AG08396 (cell line): Measurements from ENCODE around the gene CERK.

Experiments used
- DNase-seq: peaks from one replicate; pipeline ENCODE4 v3.0.0; 2012; ENCODE audit warnings: low spot score, mixed read lengths

The CERK gene

GRCh38 chr22:46764779-46765485 lies 26.9 kb upstream of the CERK start:
- no peak for DNase-seq

- DNase-seq = no peak
Observed at GRCh38 chr22:46764140-46764680, 26.2 kb upstream of the CERK start.

DNA sequence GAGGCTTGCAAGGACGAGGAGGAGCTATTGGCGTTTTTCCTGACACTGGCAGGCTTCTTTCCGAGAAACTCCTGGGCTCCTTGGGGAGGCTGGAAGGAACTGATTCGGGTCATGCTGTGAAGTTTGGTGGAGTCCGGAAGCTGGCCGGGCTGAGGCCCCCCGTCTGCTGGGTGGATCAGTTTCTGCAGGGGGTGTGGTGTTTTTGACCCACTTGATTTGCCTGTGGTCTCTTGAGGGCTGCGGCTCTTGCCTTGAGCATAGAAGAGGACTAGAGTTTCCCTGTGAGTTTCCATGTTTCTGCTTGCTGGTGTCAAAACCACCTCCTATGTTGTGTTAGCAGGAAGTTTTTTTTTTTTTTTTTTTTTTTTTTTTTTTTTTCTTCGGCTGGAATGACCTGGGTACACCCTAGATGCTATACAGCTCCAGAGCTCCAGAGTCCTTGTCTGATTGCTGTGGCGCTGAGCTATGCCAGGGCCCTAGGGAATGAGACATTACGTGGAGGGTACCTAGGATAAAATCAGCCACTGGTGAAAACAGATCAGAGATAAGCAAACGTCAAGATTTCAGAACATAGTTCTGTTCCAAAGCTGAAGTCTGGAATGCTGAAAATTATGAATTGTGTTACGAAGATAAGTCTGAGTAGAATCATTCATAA lies 25.1 kb upstream of the CERK start:
- peak; percentile 38 for DNase-seq

DNA sequence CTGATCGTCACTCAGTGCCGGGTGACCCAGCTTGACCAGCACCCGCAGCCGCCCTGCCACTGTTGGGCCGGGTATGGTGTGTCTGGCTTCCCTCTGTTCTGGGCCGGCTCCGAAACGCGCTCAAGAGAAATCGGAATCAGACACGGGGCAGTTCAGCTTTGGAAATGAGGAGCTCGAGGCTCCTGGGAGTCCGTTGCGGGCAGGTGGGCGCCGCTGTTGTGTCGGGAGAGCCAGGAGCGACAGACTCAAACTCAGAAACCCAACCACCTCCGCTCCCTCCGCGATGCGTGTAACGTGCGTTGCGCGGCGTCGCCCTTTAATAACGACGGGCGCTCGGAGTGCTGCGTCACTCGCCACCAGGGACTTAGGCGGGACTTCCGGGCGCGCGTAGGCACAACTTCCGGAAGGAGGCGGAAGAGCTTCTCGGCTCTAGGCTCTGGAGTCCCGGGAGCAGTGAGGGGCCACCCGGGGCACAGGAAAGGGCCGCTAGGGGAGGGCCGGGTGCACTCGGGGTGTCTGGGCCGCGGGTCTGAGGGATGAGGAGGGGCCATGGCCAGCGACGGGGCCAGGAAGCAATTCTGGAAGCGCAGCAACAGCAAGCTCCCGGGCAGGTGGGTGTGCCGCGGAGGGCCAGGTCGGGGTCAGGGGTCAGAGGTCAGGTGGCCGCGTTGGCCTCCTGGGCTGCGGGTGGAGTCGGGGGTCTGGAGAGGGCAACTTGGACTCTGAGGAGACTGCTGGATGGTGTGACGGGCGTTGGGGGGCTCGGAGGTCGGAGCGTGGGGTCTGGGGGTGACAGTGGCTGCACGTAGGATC lies 24.4 kb upstream of the CERK start, which contains the start of gene TBC1D22A:
TSS of gene TBC1D22A (plus strand) at position 413 of the 813 bp plus-strand sequence. CDS start at position 550, 137 bp downstream.
- peak; percentile 96 for DNase-seq

GRCh38 chr22:46761539-46762237 lies 23.6 kb upstream of the CERK start:
- no peak for DNase-seq

DNA sequence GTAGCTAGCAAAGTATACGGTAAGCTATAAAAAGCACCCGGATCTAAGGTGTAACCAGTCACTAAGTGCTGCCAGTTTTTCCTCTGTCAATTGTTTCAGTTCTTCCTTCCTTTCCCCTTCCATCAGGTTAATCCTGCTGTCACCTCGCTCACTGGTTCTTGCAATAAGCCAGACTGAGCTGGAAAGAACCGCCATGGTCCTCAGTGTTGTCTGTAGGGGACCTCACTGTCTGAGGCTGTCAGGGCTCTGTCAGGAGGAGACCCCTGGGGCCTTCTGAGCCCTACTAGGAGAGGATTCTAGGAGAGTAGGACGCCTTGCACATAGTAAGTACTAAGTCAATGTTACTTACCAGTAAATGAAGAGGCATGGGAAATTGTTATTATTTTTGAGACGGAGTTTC lies 23.0 kb upstream of the CERK start:
- DNase-seq = no peak

DNA sequence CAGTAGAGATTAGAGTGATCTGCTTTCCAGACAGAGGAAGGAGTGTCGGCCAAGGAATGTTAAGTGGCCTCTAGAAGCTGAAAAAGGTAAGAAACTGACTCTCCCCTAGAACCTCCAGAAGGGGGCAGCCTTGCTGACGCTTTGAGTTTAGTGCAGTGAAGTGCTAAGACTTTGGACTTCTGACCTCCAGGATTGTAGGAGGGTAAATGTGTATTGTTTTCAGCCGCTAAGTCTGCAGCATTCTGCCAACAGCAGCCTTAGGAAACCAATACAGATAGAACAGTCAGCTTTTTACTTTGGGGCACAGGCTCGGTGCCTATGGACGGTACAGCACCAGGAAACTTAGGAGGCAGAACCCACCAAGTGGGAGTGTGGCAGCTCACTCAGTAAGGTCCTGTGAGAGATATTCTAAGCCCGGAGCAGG lies 20.8 kb upstream of the CERK start:
- DNase-seq = peak; percentile 48

- no peak for DNase-seq
Observed at GRCh38 chr22:46758121-46758520, 20.1 kb upstream of the CERK start.

- no peak for DNase-seq
Observed at GRCh38 chr22:46757104-46757503, 19.1 kb upstream of the CERK start.

DNA sequence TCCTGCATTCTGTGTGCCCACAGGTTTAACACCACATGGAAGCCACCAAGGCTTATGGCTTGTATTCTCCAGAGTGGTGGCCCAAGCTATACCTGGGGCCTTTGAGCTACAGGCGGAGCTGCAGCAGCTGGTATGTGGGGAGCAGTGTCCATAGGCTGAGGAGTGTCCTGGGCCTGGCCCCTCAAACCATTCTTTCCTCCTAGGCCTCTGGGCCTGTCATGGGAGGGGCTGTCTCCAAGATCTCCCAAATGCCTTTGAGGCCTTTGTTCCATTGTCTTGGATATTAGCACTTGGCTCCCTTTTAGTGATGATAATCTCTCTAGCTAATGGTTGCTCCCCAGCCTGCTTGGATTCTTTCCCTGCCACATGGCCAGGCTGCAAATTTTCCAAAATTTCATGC lies 18.0 kb upstream of the CERK start:
- no peak for DNase-seq

- no peak for DNase-seq
Observed at GRCh38 chr22:46755525-46755924, 17.5 kb upstream of the CERK start.

DNA sequence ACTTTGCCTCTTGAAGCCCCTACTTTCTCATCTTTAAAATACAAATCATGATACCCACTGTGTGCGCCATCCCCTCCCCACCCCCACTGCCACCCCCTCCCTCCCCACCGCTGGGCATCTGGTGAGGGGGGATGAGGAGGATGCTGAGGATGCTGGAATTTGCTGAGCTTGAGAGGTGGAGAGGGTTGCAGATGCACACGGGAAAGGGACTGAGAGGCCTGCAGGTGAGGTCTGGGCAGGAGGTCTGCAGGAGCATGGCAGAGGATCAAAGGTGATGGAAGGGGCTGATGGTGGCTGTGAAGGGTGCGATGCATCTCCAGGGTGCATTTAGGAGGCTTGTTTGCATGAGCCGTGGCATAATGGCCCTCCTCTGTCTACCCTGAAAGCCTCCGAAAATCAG lies 16.8 kb upstream of the CERK start:
- DNase-seq = no peak

DNA sequence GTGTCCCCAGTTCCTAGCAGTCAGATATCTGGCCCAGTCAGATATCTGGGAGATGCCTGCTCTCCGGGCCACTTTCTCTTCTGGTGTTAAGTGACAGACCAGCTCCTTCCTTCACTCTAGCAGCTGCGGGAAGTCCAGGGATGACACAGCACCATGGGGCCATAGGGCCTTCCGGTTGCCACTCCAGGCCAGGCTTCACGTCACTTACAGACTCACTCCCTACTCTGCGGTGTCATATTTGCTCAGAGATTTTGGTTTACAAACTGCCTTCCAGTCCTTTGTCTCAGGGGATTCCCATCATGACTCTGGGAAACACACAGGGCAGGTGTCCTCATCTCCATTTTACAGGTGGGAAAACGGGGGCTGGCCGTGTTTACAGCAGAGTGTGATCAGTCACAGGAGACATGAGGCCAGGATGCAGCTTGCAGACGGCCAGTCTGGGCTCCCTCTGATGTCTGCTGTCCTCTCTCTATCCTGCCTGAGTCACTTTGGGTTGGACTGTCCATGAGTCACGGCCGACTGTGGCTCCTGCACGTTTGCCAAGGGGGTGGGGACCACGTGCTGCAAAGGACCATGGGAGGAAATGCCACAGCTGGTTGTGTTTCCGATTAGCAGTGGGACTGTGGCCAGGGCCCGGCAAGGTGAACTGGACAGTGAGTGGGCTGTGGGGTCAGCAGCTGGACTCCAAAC lies 16.2 kb upstream of the CERK start:
- peak; percentile 96 for DNase-seq

DNA sequence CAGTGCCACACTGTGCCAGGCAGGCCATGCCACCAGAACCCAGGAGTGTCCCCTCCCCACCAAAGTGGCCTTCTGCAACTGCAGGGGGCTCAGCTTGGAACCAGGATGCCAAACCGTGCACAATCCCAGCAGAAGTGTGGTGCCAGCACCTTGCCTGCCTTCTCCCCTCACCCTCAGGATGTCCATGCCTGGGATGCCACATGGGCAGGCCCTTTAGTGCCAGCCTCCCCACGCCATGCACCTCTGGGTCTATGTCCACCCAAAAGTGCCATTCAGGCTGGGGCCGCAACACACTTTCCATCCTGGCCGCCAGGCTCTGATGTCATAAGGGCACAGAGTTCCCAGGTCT lies 15.7 kb upstream of the CERK start:
- no peak for DNase-seq

GRCh38 chr22:46753360-46753759 lies 15.3 kb upstream of the CERK start:
- DNase-seq = no peak

GRCh38 chr22:46752988-46753310 lies 14.9 kb upstream of the CERK start:
- DNase-seq = no peak

DNA sequence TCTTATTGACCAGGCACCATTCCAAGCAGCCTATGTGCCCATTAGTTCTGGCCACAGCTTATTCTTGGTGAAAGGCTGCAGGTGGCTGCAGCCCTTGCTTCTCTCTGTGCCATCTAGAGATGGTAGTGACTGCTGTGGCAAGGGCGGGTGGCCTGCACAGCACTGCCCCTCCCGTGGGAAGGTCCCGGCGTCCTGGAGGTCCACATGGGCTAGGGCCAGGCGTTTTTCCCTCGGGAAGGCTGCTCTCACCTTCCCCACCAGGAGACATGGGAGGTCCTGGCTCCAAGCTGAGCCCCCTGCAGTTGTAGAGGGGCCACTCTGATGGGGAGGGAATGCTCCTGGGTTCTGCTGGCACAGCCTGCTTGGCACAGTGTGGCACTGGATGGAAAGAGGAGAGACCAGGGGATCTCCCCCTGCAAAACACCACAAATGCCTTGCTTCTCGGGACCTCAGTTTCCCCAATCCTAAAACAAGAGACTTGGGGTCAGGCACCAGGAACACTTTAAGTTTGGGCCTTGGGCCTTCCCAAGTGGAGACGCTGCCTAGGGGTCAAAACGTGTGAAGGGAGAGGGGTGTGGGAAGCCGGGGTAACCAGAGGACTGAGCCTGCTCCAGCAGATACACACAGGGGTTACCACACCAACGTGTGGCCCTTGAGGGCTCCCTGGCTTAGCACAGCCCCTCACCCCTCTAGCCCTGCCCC lies 14.4 kb upstream of the CERK start:
- no peak for DNase-seq

GRCh38 chr22:46750863-46751443 lies 12.9 kb upstream of the CERK start:
- no peak for DNase-seq

GRCh38 chr22:46750530-46750800 lies 12.4 kb upstream of the CERK start:
- no peak for DNase-seq

DNA sequence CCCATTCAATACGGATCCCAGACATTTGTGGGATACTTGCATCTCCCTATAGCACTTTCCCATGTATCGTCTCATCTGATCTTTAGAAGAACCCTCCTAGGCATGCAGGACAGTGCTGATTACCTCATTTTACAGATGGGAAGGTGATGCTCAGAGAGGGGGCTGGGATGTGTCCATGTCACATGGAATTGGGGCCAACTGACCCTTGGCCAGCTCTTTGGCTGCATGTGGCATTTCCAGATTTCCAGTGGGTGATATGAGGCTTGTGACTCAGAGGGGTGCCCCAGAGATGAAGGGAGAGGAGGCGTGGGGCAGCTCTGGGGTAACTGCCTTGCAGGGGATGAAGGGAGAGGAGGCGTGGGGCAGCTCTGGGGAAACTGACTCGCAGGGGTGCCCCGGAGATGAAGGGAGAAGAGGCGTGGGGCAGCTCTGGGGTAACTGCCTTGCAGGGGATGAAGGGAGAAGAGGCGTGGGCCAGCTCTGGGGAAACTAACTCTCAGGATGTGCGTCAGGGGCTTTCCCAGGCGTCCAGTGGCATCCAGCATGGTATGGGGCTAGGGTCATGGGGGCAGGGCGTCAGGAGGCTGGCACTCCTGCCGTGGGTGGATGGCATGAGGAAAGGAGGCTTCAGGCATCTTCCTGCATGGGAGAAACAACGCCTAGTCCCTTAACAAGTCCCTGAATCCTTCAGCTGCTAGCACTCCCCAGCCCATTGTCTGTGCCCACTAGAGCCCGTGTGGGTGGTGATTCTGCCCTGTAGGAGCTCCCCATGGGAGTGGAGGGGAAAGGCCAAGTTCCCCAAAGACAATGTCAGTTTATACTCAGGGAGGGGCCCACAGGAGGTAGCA lies 11.9 kb upstream of the CERK start:
- no peak for DNase-seq
